Activated naive CD8-positive, alpha-beta T cell treated with anti-CD3 and anti-CD28 coated beads, Interleukin-2, amount 10 ng/mL, durations not matched to agents 7 days and 5 days (primary cell): ENCODE data around the gene IWS1. TPM values are rescaled to one million over a fixed set of nuclear protein-coding genes. Genes with fewer than 3 reads are reported as not detected.

Experiments
- ATAC-seq: fragments of 150-1000 bp; cut with Tn5 transposase; one replicate; pipeline ENCODE4 v1.10.0; 2021; ENCODE audit warnings: low read depth, moderate library complexity
- POLR2A ChIA-PET: fragments of 350-600 bp; sonication (Branson Sonifier 250); formaldehyde crosslinking; loops from one replicate; lab custom pipeline; 2021; ENCODE audit warnings: antibody characterized with exemption; lab: Charles Lee
- DNase-seq: peaks from one replicate; pipeline ENCODE4 v3.0.0; 2021
- H3K27ac Mint-ChIP-seq: one replicate; pipeline ENCODE4 v1.8.0; 2022; ENCODE audit warnings: mild to moderate bottlenecking, mixed read lengths
- H3K27me3 Mint-ChIP-seq: one replicate; pipeline ENCODE4 v1.8.0; 2022; ENCODE audit warnings: mild to moderate bottlenecking, moderate library complexity, mixed read lengths
- H3K36me3 Mint-ChIP-seq: one replicate; pipeline ENCODE4 v1.8.0; 2021; ENCODE audit warnings: mild to moderate bottlenecking, mixed read lengths
- H3K4me1 Mint-ChIP-seq: one replicate; pipeline ENCODE4 v1.8.0; 2021; ENCODE audit warnings: mixed read lengths
- H3K4me3 Mint-ChIP-seq: one replicate; pipeline ENCODE4 v1.8.0; 2022; ENCODE audit warnings: mild to moderate bottlenecking, moderate library complexity, mixed read lengths
- H3K9me3 Mint-ChIP-seq: one replicate; pipeline ENCODE4 v1.8.0; 2021; ENCODE audit warnings: mixed read lengths
- total RNA-seq, 2 experiments: library from RNA; stranded (reverse); gene quantifications; one replicate each; pipeline ENCODE4 v1.2.3, GENCODE V29; 2021

Gene IWS1
- total RNA-seq, 2 experiments from 2014 or later: 53.1 to 59.6 TPM

GRCh38 chr2:127449414-127449813 lies 76.9 kb downstream of the IWS1 start:
- POLR2A ChIA-PET: no interaction called here

GRCh38 chr2:127448526-127448925 lies 77.8 kb downstream of the IWS1 start:
- DNase-seq: no peak
- no peak for ATAC-seq
- POLR2A ChIA-PET: no interaction called here
- peaks cover 8% of the 10 kb centered on the region for H3K36me3 Mint-ChIP-seq
- H3K27me3 Mint-ChIP-seq: peaks cover 7% of the 10 kb centered on the region
- H3K4me1 Mint-ChIP-seq: peaks cover 1% of the 10 kb centered on the region
- H3K4me3 Mint-ChIP-seq: no peak overlapping the region
- H3K9me3 Mint-ChIP-seq: peaks cover 6% of the 10 kb centered on the region
- no peak overlapping the region for H3K27ac Mint-ChIP-seq

More at GRCh38 chr2:127449414-127449813, 76.9 kb downstream of the IWS1 start:
- H3K4me1 Mint-ChIP-seq: peaks cover 1% of the 10 kb centered on the region
- peaks cover 7% of the 10 kb centered on the region for H3K27me3 Mint-ChIP-seq
- ATAC-seq (no peak), DNase-seq (no peak)
- no peak overlapping the region for H3K27ac Mint-ChIP-seq
- H3K9me3 Mint-ChIP-seq: peaks cover 5% of the 10 kb centered on the region
- H3K36me3 Mint-ChIP-seq: peaks cover 8% of the 10 kb centered on the region
- H3K4me3 Mint-ChIP-seq: no peak overlapping the region

- no peaks in the 10 kb centered on the region for H3K36me3 Mint-ChIP-seq
- H3K9me3 Mint-ChIP-seq: peaks cover 8% of the 10 kb centered on the region
- H3K4me1 Mint-ChIP-seq: no peaks in the 10 kb centered on the region
- ATAC-seq (no peak), DNase-seq (no peak)
- no peak overlapping the region for H3K27ac Mint-ChIP-seq
- no peak overlapping the region for H3K4me3 Mint-ChIP-seq
- H3K27me3 Mint-ChIP-seq: peaks cover 6% of the 10 kb centered on the region
- POLR2A ChIA-PET: no interaction called here
Measured at GRCh38 chr2:127439343-127439742, 86.9 kb downstream of the IWS1 start.

- H3K27ac Mint-ChIP-seq: no peak overlapping the region
- H3K4me1 Mint-ChIP-seq: no peaks in the 10 kb centered on the region
- ATAC-seq: no peak
- H3K27me3 Mint-ChIP-seq: peaks cover 5% of the 10 kb centered on the region
- POLR2A ChIA-PET: no interaction called here
- DNase-seq: no peak
- peaks cover 7% of the 10 kb centered on the region for H3K9me3 Mint-ChIP-seq
- no peaks in the 10 kb centered on the region for H3K36me3 Mint-ChIP-seq
- H3K4me3 Mint-ChIP-seq: no peak overlapping the region
Measured at GRCh38 chr2:127437781-127438726, 88.2 kb downstream of the IWS1 start.

GRCh38 chr2:127437056-127437455 lies 89.2 kb downstream of the IWS1 start:
- POLR2A ChIA-PET: no interaction called here
- peaks cover 4% of the 10 kb centered on the region for H3K9me3 Mint-ChIP-seq
- no peak for ATAC-seq

GRCh38 chr2:127434515-127434914 lies 91.8 kb downstream of the IWS1 start:
- Mint-ChIP-seq H3K9me3 (peaks cover 2% of the 10 kb centered on the region), H3K36me3 (no peaks in the 10 kb centered on the region), H3K27me3 (peaks cover 2% of the 10 kb centered on the region), H3K27ac (no peak overlapping the region), H3K4me1 (no peaks in the 10 kb centered on the region), H3K4me3 (no peak overlapping the region)
- DNase-seq: no peak
- POLR2A ChIA-PET: no interaction called here
- no peak for ATAC-seq

More at GRCh38 chr2:127437056-127437455, 89.2 kb downstream of the IWS1 start:
- Mint-ChIP-seq H3K4me1 (no peaks in the 10 kb centered on the region), H3K4me3 (no peak overlapping the region), H3K27ac (no peak overlapping the region), H3K27me3 (peaks cover 4% of the 10 kb centered on the region), H3K36me3 (no peaks in the 10 kb centered on the region)
- DNase-seq: no peak

- Mint-ChIP-seq H3K27me3 (no peaks in the 10 kb centered on the region), H3K4me1 (no peaks in the 10 kb centered on the region), H3K4me3 (no peak overlapping the region), H3K9me3 (no peaks in the 10 kb centered on the region), H3K36me3 (no peaks in the 10 kb centered on the region), H3K27ac (no peak overlapping the region)
- ATAC-seq: no peak
- POLR2A ChIA-PET: no interaction called here
- DNase-seq: no peak
Measured at GRCh38 chr2:127431408-127432023, 94.8 kb downstream of the IWS1 start.

Other genes starting within 250 kb of the IWS1 start
- gene ERCC3, start 232.3 kb downstream of the IWS1 start, total RNA-seq: 10 to 100 TPM; 60.6 to 64.8 TPM
- 10 to 100 TPM; 65.2 to 69.0 TPM for gene MAP3K2, start 138.5 kb downstream of the IWS1 start, total RNA-seq
- gene PROC, start 108.1 kb downstream of the IWS1 start, total RNA-seq: not detected
- gene MYO7B, start 9.2 kb upstream of the IWS1 start, total RNA-seq: 1 to 10 TPM; 4.7 to 5.2 TPM
- not detected for gene GPR17, start 119.7 kb upstream of the IWS1 start, total RNA-seq
- 10 to 100 TPM; 21.7 to 24.9 TPM for gene LIMS2, start 149.0 kb upstream of the IWS1 start, total RNA-seq
- gene SFT2D3, start 175.0 kb upstream of the IWS1 start, total RNA-seq: 1 to 10 TPM; 7.5 to 8.7 TPM